ENCODE measurements around the gene LRRC30. TPM values are rescaled to one million over a fixed set of nuclear protein-coding genes. Genes with fewer than 3 reads are reported as not detected.
"Not testable (repeated sequence)": the region's sequence is repeated elsewhere in the genome, so short reads cannot be mapped to it uniquely, and the experiment has no call there.

The LRRC30 gene
- total and polyA plus RNA-seq, 2 experiments from 2014 or later: not detected

DNA sequence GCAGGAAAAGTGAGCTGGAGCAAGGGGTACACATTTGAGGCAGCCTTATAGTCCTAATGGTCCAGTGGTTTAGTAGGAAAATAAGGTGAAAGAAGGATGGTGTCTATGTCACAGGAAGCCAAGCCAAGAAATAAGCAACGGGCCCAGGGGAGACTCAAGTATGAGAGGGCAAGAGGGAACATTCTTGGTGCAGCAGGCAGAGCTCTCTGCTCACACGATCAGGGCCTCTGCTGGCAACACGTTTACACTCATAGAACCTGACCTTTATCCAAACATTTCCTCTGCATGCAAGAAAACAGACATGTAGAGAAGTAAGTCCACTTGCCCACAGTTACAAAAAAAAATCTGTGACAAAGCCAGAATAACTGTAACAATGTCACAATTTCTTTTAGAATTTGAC lies 32.6 kb upstream of the LRRC30 start:
- Histone ChIP-seq H3K27ac (no peak overlapping the region), H3K27me3 (no peaks in the 10 kb centered on the region), H3K9me2 (replicated peaks; ENCODE audit: insufficient read depth) (no peaks in the 10 kb centered on the region), H3K79me2 (no peaks in the 10 kb centered on the region), H3K9me3 (ENCODE audit: low read depth) (no peaks in the 10 kb centered on the region), H3K4me1 (ENCODE audit: insufficient read depth) (no peaks in the 10 kb centered on the region), H3K4me2 (no peak overlapping the region), H4K20me1 (ENCODE audit: insufficient read depth, poor library complexity, severe bottlenecking) (no peaks in the 10 kb centered on the region), H3K36me3 (replicated peaks; ENCODE audit: insufficient read depth, low read depth) (no peaks in the 10 kb centered on the region), H3K4me3 (no peak overlapping the region), H2AFZ (no peak overlapping the region)
- WGBS (ENCODE audit: low lambda C conversion rate, missing lambda C conversion rate): 63% methylated on average over 3 of the region's 3 CpGs
- no peak for DNase-seq (ENCODE audit: low spot score)
- TF ChIP-seq EZH2phosphoT487 (IDR thresholded peaks at IDR 0.05; ENCODE audit: low read depth, severe bottlenecking, unreplicated experiment): no peak
- TF ChIP-seq, protein P1, sequence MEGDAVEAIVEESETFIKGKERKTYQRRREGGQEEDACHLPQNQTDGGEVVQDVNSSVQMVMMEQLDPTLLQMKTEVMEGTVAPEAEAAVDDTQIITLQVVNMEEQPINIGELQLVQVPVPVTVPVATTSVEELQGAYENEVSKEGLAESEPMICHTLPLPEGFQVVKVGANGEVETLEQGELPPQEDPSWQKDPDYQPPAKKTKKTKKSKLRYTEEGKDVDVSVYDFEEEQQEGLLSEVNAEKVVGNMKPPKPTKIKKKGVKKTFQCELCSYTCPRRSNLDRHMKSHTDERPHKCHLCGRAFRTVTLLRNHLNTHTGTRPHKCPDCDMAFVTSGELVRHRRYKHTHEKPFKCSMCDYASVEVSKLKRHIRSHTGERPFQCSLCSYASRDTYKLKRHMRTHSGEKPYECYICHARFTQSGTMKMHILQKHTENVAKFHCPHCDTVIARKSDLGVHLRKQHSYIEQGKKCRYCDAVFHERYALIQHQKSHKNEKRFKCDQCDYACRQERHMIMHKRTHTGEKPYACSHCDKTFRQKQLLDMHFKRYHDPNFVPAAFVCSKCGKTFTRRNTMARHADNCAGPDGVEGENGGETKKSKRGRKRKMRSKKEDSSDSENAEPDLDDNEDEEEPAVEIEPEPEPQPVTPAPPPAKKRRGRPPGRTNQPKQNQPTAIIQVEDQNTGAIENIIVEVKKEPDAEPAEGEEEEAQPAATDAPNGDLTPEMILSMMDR (IDR thresholded peaks at IDR 0.05; ENCODE audit: poor library complexity): no peak
- no peak for TF ChIP-seq EZH2 (IDR thresholded peaks at IDR 0.05; ENCODE audit: borderline replicate concordance)

DNA sequence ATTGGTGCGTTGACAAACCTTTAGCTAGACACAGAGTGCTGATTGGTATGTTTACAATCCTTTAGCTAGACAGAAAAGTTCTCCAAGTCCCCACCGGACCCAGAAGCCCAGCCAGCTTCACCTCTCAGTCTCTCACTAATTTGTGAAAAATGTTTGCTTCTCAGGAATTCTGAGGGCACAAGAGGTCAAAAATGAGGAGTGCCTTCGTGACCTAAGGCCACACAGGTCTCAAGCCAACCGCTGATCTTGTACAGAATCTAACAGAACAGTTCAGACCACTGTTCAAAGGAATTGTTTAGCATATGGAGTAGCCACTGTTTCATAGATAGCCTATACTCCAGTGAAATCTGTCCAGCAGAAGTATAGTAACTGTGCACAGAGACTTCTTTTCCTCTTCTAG lies 29.8 kb upstream of the LRRC30 start:
- no peak for DNase-seq (ENCODE audit: low spot score)
- no peaks in the 10 kb centered on the region for H3K79me2 ChIP-seq
- no peaks in the 10 kb centered on the region for H4K20me1 ChIP-seq (ENCODE audit: insufficient read depth, poor library complexity, severe bottlenecking)
- WGBS (ENCODE audit: low lambda C conversion rate, missing lambda C conversion rate): 81% methylated on average over 4 of the region's 4 CpGs
- no peaks in the 10 kb centered on the region for H3K9me2 ChIP-seq (replicated peaks; ENCODE audit: insufficient read depth)
- H3K36me3 ChIP-seq (replicated peaks; ENCODE audit: insufficient read depth, low read depth): no peaks in the 10 kb centered on the region
- no peak overlapping the region for H3K4me3 ChIP-seq
- H3K27me3 ChIP-seq: no peaks in the 10 kb centered on the region
- H2AFZ ChIP-seq: no peak overlapping the region
- TF ChIP-seq EZH2 (IDR thresholded peaks at IDR 0.05; ENCODE audit: borderline replicate concordance) (no peak), EZH2phosphoT487 (IDR thresholded peaks at IDR 0.05; ENCODE audit: low read depth, severe bottlenecking, unreplicated experiment) (no peak)
- TF ChIP-seq, protein P1 (IDR thresholded peaks at IDR 0.05; ENCODE audit: poor library complexity): no peak
- H3K9me3 ChIP-seq (ENCODE audit: low read depth): no peaks in the 10 kb centered on the region
- peaks cover 7% of the 10 kb centered on the region for H3K4me1 ChIP-seq (ENCODE audit: insufficient read depth)
- no peak overlapping the region for H3K4me2 ChIP-seq
- H3K27ac ChIP-seq: no peak overlapping the region

DNA sequence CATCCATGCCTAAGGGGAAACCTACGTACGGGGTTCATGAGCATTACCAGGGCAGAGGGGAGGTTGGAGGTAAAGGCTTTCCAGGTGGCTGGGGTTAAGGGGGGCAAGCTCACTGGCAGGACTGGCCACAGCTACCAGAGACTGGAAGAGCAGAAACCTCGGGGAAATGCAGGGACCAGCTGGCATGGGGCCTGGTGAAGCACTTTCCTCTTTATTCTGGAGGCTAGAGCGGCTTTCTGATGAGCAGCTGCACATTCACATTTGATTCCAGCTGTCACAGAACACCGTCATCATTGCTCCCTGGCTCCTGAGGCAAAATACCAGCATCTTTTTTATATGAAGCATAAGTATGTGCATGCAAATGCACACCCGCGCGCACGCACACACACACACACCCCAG lies 28.7 kb upstream of the LRRC30 start:
- Histone ChIP-seq H3K9me2 (replicated peaks; ENCODE audit: insufficient read depth) (no peaks in the 10 kb centered on the region), H3K79me2 (no peaks in the 10 kb centered on the region), H3K36me3 (replicated peaks; ENCODE audit: insufficient read depth, low read depth) (no peaks in the 10 kb centered on the region), H3K27ac (no peak overlapping the region), H3K4me3 (no peak overlapping the region), H4K20me1 (ENCODE audit: insufficient read depth, poor library complexity, severe bottlenecking) (no peaks in the 10 kb centered on the region), H3K27me3 (no peaks in the 10 kb centered on the region), H3K9me3 (ENCODE audit: low read depth) (no peaks in the 10 kb centered on the region), H3K4me2 (no peak overlapping the region), H2AFZ (no peak overlapping the region), H3K4me1 (ENCODE audit: insufficient read depth) (peaks cover 7% of the 10 kb centered on the region)
- TF ChIP-seq EZH2 (IDR thresholded peaks at IDR 0.05; ENCODE audit: borderline replicate concordance) (no peak), EZH2phosphoT487 (IDR thresholded peaks at IDR 0.05; ENCODE audit: low read depth, severe bottlenecking, unreplicated experiment) (no peak)
- TF ChIP-seq, protein P1 (IDR thresholded peaks at IDR 0.05; ENCODE audit: poor library complexity): no peak
- no peak for DNase-seq (ENCODE audit: low spot score)
- 82% methylated on average over 9 of the region's 9 CpGs for WGBS (ENCODE audit: low lambda C conversion rate, missing lambda C conversion rate)

DNA sequence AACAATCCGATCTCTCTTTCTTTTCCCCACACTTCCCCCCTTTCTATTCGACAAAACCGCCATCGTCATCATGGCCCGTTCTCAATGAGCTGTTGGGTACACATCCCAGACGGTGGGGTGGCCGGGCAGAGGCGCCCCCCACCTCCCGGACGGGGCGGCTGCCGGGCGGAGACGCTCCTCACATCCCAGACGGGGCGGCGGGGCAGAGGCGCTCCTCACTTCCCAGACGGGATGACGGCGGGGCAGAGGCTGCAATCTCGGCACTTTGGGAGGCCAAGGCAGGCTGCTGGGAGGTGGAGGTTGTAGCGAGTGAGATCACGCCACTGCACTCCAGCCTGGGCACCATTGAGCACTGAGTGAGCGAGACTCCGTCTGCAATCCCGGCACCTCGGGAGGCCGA lies 27.3 kb upstream of the LRRC30 start:
- H2AFZ ChIP-seq; H3K9me2 ChIP-seq (replicated peaks; ENCODE audit: insufficient read depth); H3K9me3 ChIP-seq (ENCODE audit: low read depth); H3K4me2 ChIP-seq; H3K4me3 ChIP-seq; H3K79me2 ChIP-seq; DNase-seq (ENCODE audit: low spot score); H3K27me3 ChIP-seq; H3K4me1 ChIP-seq (ENCODE audit: insufficient read depth); H3K36me3 ChIP-seq (replicated peaks; ENCODE audit: insufficient read depth, low read depth); H4K20me1 ChIP-seq (ENCODE audit: insufficient read depth, poor library complexity, severe bottlenecking); H3K27ac ChIP-seq: not testable (repeated sequence)
- WGBS (ENCODE audit: low lambda C conversion rate, missing lambda C conversion rate): 84% methylated on average over 17 of the region's 29 CpGs
